Tibial artery (tissue), 4 donors: Measurements from ENCODE around the gene TMEM132D.

Source experiments
- DNase-seq, 2 donors: peaks; one replicate each; pipeline ENCODE4 v3.0.0-alpha.2; 2019
- H3K27ac ChIP-seq, 2 donors: fragments of 200-600 bp; sonication (generic) in 1 of 2; 1 replicate in 1 of 2; 2 replicates in 1 of 2; pipeline ENCODE4 v1.5.1; 2018 to 2019; ENCODE audit warnings: mild to moderate bottlenecking in 1 of 2
- H3K27me3 ChIP-seq, 2 donors: fragments of 200-600 bp; sonication (generic) in 1 of 2; one replicate each; pipeline versions ENCODE4 v1.5.1 to v1.6.0; 2016 to 2019
- H3K36me3 ChIP-seq, 3 donors: fragments of 200-600 bp; sonication (generic) in 2 of 3; one replicate each; pipeline ENCODE4 v1.5.1; 2016 to 2019; ENCODE audit warnings: mild to moderate bottlenecking in 2 of 3
- H3K4me1 ChIP-seq, 4 donors: fragments of 200-600 bp; sonication (generic) in 2 of 4; 1 replicate in 3 of 4; 2 replicates in 1 of 4; pipeline ENCODE4 v1.5.1; 2016 to 2019
- H3K4me3 ChIP-seq, 2 donors: fragments of 200-600 bp; sonication (generic) in 1 of 2; 1 replicate in 1 of 2; 2 replicates in 1 of 2; pipeline ENCODE4 v1.5.1; 2018 to 2019; ENCODE audit warnings: mild to moderate bottlenecking in 2 of 2
- H3K9me3 ChIP-seq, 3 donors: fragments of 200-600 bp; sonication (generic) in 1 of 3; one replicate each; pipeline ENCODE4 v1.5.1; 2016 to 2019
- CTCF ChIP-seq, 2 experiments: fragments of 200-600 bp in 1 of 2; fragments of 450-650 bp in 1 of 2; IDR thresholded peaks; one replicate each; pipeline ENCODE4 v1.5.1; 2017 to 2019; ENCODE audit warnings: antibody characterized with exemption in 2 of 2, mild to moderate bottlenecking in 1 of 2, moderate library complexity in 1 of 2
- intact Hi-C: fragments of 100-400 bp; cut with DNase I; formaldehyde crosslinking; loops from one replicate; pipeline ENCODE4 v1.15.0; 2023; ENCODE audit warnings: low total_unique reads

Gene TMEM132D

DNA sequence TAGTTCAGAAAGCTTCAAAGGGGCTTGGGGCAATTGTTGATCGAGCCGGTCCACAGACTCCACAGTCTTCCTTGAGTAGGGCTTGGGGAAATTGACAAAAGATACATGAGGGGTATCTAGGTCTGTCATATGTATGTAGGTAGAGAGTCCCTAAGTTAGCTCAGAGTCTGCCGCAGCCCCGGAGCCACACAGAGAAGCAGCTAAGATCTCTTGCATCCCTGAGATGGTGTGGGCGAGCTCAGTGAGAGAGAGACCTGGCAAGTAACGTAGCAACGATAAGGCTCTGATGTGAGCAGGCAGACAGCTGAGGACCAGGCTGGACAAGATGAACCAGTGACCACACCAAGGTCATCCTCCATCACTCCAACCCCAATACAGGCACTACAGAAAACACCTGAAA lies 297.6 kb downstream of the TMEM132D start:
- no peak for DNase-seq

DNA sequence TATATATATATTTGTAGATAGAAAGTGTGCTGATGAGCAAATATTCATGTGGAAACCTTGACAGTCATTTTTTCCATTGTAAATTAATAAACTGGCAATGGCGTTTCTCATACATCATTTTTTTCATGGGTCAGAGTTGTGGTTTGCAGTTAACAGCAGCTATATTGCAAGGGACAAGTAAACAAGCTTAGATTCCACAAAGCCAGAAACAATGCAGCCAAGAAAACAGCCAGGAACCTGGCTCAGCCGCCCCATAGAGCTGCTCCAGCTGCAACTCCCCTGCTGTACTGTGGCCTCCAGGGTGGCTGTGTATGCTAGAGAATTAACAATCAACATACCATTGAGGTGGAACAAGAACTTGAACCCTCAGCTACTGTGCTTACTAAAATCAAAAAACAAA lies 298.2 kb downstream of the TMEM132D start:
- no peak overlapping the region for H3K27ac ChIP-seq
- no peaks in the 10 kb centered on the region for H3K4me1 ChIP-seq
- H3K27me3 ChIP-seq: no peaks in the 10 kb centered on the region
- no peak for DNase-seq
- no peaks in the 10 kb centered on the region for H3K36me3 ChIP-seq
- H3K9me3 ChIP-seq: peaks cover 0 to 3% (median 3%) of the 10 kb centered on the region in 3 donors
- no peak for TF ChIP-seq CTCF (IDR thresholded peaks at IDR 0.05)
- H3K4me3 ChIP-seq: no peak overlapping the region
- intact Hi-C loops: no loop called here

More for the DNA sequence above, 297.6 kb downstream of the TMEM132D start:
- TF ChIP-seq CTCF (IDR thresholded peaks at IDR 0.05): no peak
- intact Hi-C loops: no loop called here
- H3K4me1 ChIP-seq: no peaks in the 10 kb centered on the region
- no peaks in the 10 kb centered on the region for H3K36me3 ChIP-seq
- no peak overlapping the region for H3K27ac ChIP-seq
- H3K9me3 ChIP-seq: peaks cover 0 to 3% (median 0%) of the 10 kb centered on the region in 3 donors
- H3K4me3 ChIP-seq: no peak overlapping the region
- H3K27me3 ChIP-seq: no peaks in the 10 kb centered on the region

DNA sequence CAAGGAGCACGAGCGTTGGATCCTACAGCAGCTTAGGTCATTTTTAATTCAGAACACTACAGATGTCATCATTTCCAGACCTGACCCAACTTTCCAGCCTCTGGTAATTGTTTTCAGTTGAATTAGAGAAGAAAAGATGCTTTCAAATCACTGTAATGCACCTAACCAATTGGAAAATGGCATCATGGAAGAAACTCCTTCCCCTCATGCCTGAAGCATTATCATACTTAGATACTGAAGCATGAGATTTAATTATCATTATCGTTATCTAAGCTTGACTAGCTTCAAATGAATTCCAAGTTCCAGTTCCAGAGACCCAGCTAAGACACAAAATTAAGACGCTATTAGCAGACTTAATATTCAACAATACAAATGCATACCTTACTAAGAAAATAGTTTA lies 299.3 kb downstream of the TMEM132D start:
- DNase-seq: no peak
- no peak overlapping the region for H3K27ac ChIP-seq
- no peaks in the 10 kb centered on the region for H3K27me3 ChIP-seq
- H3K4me1 ChIP-seq: no peaks in the 10 kb centered on the region
- H3K9me3 ChIP-seq: peaks cover 3 to 8% (median 7%) of the 10 kb centered on the region in 3 donors
- intact Hi-C loops: no loop called here
- no peak for TF ChIP-seq CTCF (IDR thresholded peaks at IDR 0.05)
- no peaks in the 10 kb centered on the region for H3K36me3 ChIP-seq
- no peak overlapping the region for H3K4me3 ChIP-seq

DNA sequence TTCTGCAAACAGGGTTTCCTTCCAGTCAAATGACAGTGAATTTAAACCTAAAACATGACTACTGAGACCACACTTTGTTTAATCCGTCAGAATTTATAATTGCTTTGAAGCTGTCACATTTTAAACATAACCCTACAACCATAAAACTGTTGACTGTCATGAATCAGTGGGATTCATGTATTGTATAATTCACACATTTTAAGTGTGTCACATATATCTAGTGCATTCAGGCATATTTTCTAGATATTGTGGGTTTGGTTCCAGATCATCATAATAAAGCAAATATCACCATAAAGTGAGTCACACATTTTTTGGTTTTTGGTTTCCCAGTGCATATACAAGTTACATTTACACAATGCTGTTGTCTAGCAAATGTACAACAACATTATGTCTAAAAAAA lies 304.4 kb downstream of the TMEM132D start:
- Histone ChIP-seq H3K27me3 (no peaks in the 10 kb centered on the region), H3K9me3 (peaks cover 0 to 8% (median 7%) of the 10 kb centered on the region in 3 donors), H3K36me3 (no peaks in the 10 kb centered on the region), H3K4me1 (no peaks in the 10 kb centered on the region), H3K27ac (no peak overlapping the region), H3K4me3 (no peak overlapping the region)
- TF ChIP-seq CTCF (IDR thresholded peaks at IDR 0.05): no peak
- DNase-seq: no peak
- intact Hi-C loops: no loop called here

DNA sequence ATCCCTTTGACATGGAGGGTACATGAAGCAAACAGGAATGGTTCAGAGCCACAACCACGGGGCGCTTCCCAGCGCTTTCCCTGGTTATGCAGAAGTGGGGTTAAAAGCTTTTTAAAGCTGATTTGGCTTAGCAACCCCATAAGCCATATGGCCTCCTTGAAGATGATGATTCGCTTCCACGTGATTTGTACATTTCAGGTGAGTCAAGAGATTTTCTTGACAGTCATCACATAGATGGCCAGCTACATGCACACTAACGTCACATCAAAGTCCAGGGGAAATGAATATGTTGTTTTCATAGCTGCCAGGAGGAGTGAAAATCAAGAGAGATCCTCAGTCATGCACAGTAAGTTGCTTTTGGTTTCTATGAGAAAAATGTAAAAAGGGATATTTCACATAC lies 309.7 kb downstream of the TMEM132D start:
- Histone ChIP-seq H3K27me3 (no peaks in the 10 kb centered on the region), H3K4me1 (no peaks in the 10 kb centered on the region), H3K27ac (no peak overlapping the region), H3K9me3 (no peaks in the 10 kb centered on the region), H3K36me3 (no peaks in the 10 kb centered on the region), H3K4me3 (no peak overlapping the region)
- no peak for DNase-seq
- TF ChIP-seq CTCF (IDR thresholded peaks at IDR 0.05): no peak
- intact Hi-C loops: no loop called here

DNA sequence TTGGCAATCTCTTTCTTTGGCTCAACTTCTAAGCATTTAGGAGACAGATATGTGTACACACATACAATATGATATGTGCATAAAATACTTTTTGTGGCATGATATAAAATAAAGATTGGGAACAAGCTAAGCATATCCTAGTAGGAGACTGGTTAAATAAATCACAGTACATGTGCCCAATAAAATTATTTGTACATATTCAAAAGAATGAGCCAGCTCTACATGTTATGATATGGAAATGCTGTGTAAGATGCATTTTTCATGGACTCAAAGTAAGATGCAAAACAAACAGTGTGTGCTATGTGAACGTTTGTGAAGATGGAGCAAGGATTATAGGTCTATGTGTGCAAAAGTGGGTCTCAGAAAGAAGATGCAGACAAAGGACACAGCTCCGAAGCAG lies 311.4 kb downstream of the TMEM132D start:
- Histone ChIP-seq H3K27ac (no peak overlapping the region), H3K4me3 (no peak overlapping the region), H3K4me1 (no peaks in the 10 kb centered on the region), H3K9me3 (no peaks in the 10 kb centered on the region), H3K36me3 (no peaks in the 10 kb centered on the region), H3K27me3 (no peaks in the 10 kb centered on the region)
- no peak for DNase-seq
- TF ChIP-seq CTCF (IDR thresholded peaks at IDR 0.05): no peak
- intact Hi-C loops: no loop called here
